Fibroblast of lung (primary cell): Measurements from ENCODE around the gene CACFD1. TPM values are rescaled to one million over a fixed set of nuclear protein-coding genes. Genes with fewer than 3 reads are reported as not detected.

Experiments
- DNase-seq, 2 donors: peaks; one replicate each; pipeline versions ENCODE4 v3.0.0 to v3.0.0-alpha.2; 2010; ENCODE audit warnings: low read depth in 2 of 2
- H2AFZ ChIP-seq: 2 replicates; pipeline ENCODE4 v1.5.1; 2012; ENCODE audit warnings: low read length, control low read depth, inconsistent platforms
- H3K27ac ChIP-seq: 2 replicates; pipeline ENCODE4 v1.5.1; 2011; ENCODE audit warnings: low read length, control low read depth; ENCODE audit not compliant: insufficient read depth
- H3K27me3 ChIP-seq: 2 replicates; pipeline ENCODE4 v1.5.1; 2011; ENCODE audit warnings: mild to moderate bottlenecking, low read length; ENCODE audit not compliant: control insufficient read depth, insufficient read depth
- H3K36me3 ChIP-seq: 2 replicates; pipeline ENCODE4 v1.5.1; 2011; ENCODE audit warnings: low read length; ENCODE audit not compliant: control insufficient read depth, insufficient read depth
- H3K4me1 ChIP-seq: 2 replicates; pipeline ENCODE4 v1.5.1; 2011; ENCODE audit warnings: low read length; ENCODE audit not compliant: control insufficient read depth, insufficient read depth; ENCODE audit errors: extremely low read depth
- H3K4me2 ChIP-seq: 2 replicates; pipeline ENCODE4 v1.5.1; 2011; ENCODE audit warnings: low read length, control low read depth; ENCODE audit not compliant: insufficient read depth; ENCODE audit errors: extremely low read depth
- H3K4me3 ChIP-seq, 4 experiments: fragments of 200-600 bp in 1 of 4; sonication (generic) in 1 of 4; replicated peaks in 1 of 4; 2 replicates each; pipeline ENCODE4 v1.5.1; 2011 to 2016; ENCODE audit warnings: low read length in 4 of 4, low read depth in 3 of 4, mild to moderate bottlenecking in 3 of 4, control low read depth in 2 of 4, inconsistent platforms in 1 of 4, mixed read lengths in 1 of 4; ENCODE audit not compliant: insufficient read depth in 1 of 4; ENCODE audit errors: control extremely low read depth in 1 of 4
- H3K79me2 ChIP-seq: 2 replicates; pipeline ENCODE4 v1.5.1; 2012; ENCODE audit warnings: mild to moderate bottlenecking, low read length, inconsistent platforms; ENCODE audit not compliant: control insufficient read depth, insufficient read depth
- H3K9ac ChIP-seq: 2 replicates; pipeline ENCODE4 v1.5.1; 2011; ENCODE audit warnings: mild to moderate bottlenecking, low read length, control low read depth; ENCODE audit not compliant: insufficient read depth
- H3K9me3 ChIP-seq: 2 replicates; pipeline ENCODE4 v1.5.1; 2012; ENCODE audit warnings: low read depth, low read length; ENCODE audit not compliant: control insufficient read depth, insufficient read depth
- H4K20me1 ChIP-seq: 2 replicates; pipeline ENCODE4 v1.5.1; 2011; ENCODE audit warnings: low read length; ENCODE audit not compliant: control insufficient read depth, insufficient read depth; ENCODE audit errors: extremely low read depth
- CTCF ChIP-seq, 2 donors: IDR thresholded peaks in 1 of 2; conservative IDR thresholded peaks in 1 of 2; 1 replicate in 1 of 2; 2 replicates in 1 of 2; pipeline ENCODE4 v1.5.1; 2011 to 2012; ENCODE audit warnings: low read length in 2 of 2, control low read depth in 1 of 2, inconsistent platforms in 1 of 2, low read depth in 1 of 2, mild to moderate bottlenecking in 1 of 2
- EZH2 ChIP-seq: IDR thresholded peaks from 2 replicates; pipeline ENCODE4 v1.5.1; 2012; ENCODE audit warnings: low read length, control low read depth, mild to moderate bottlenecking; ENCODE audit errors: missing control alignments
- polyA plus RNA-seq, 2 donors: library from polyadenylated mRNA; depleted of rRNA in 1 of 2; stranded (reverse) in 1 of 2; unstranded in 1 of 2; fragments of >200 nt; gene quantifications; 2 replicates each; pipeline ENCODE4 v1.2.1, GENCODE V29; 2011 to 2012; ENCODE audit warnings: missing spikeins in 1 of 2
- total RNA-seq: library from RNA; depleted of rRNA; stranded (reverse); fragments of >200 nt; gene quantifications from 2 replicates; pipeline ENCODE4 v1.2.1, GENCODE V29; 2014

The CACFD1 gene
- total and polyA plus RNA-seq, 2 donors (not counting 1 experiment from before 2014, with no cell fraction given): 4.7 to 9.1 TPM

GRCh38 chr9:133474215-133474614 lies 14.4 kb downstream of the CACFD1 start:
- Histone ChIP-seq H3K79me2 (no peaks in the 10 kb centered on the region), H4K20me1 (no peaks in the 10 kb centered on the region), H3K4me3 (no peak overlapping the region), H2AFZ (no peak overlapping the region), H3K27me3 (no peaks in the 10 kb centered on the region), H3K36me3 (peaks cover 14% of the 10 kb centered on the region), H3K9ac (no peak overlapping the region), H3K27ac (no peak overlapping the region), H3K4me2 (no peak overlapping the region), H3K9me3 (no peaks in the 10 kb centered on the region), H3K4me1 (no peaks in the 10 kb centered on the region)
- no peak for TF ChIP-seq CTCF (conservative IDR thresholded peaks at IDR 0.05 in 1 of 2, IDR thresholded peaks at IDR 0.05 in 1 of 2; ENCODE audit: low read depth in 1 of 2, low read length in 2 of 2)
- no peak for TF ChIP-seq EZH2
- DNase-seq: no peak

- Histone ChIP-seq H3K79me2 (no peaks in the 10 kb centered on the region), H2AFZ (no peak overlapping the region), H3K27me3 (no peaks in the 10 kb centered on the region), H3K9ac (no peak overlapping the region), H3K36me3 (peaks cover 14% of the 10 kb centered on the region), H3K4me2 (no peak overlapping the region), H3K4me3 (no peak overlapping the region), H4K20me1 (no peaks in the 10 kb centered on the region), H3K4me1 (no peaks in the 10 kb centered on the region), H3K27ac (no peak overlapping the region), H3K9me3 (no peaks in the 10 kb centered on the region)
- TF ChIP-seq EZH2: no peak
- no peak for TF ChIP-seq CTCF (conservative IDR thresholded peaks at IDR 0.05 in 1 of 2, IDR thresholded peaks at IDR 0.05 in 1 of 2; ENCODE audit: low read depth in 1 of 2, low read length in 2 of 2)
- no peak for DNase-seq
Measured at GRCh38 chr9:133474853-133475252, 15.1 kb downstream of the CACFD1 start.

GRCh38 chr9:133475292-133476012 lies 15.7 kb downstream of the CACFD1 start:
- H3K4me1 ChIP-seq: no peaks in the 10 kb centered on the region
- TF ChIP-seq EZH2: no peak
- no peak for TF ChIP-seq CTCF (conservative IDR thresholded peaks at IDR 0.05 in 1 of 2, IDR thresholded peaks at IDR 0.05 in 1 of 2; ENCODE audit: low read depth in 1 of 2, low read length in 2 of 2)
- H3K27me3 ChIP-seq: no peaks in the 10 kb centered on the region
- no peak overlapping the region for H3K4me2 ChIP-seq
- no peak overlapping the region for H2AFZ ChIP-seq
- H3K36me3 ChIP-seq: peaks cover 14% of the 10 kb centered on the region
- H4K20me1 ChIP-seq: no peaks in the 10 kb centered on the region
- H3K9me3 ChIP-seq: no peaks in the 10 kb centered on the region
- no peak overlapping the region for H3K9ac ChIP-seq
- H3K4me3 ChIP-seq: no peak overlapping the region
- no peak overlapping the region for H3K27ac ChIP-seq
- H3K79me2 ChIP-seq: no peaks in the 10 kb centered on the region
- DNase-seq: no peak
